ENCODE data around the gene PPEF2.

PPEF2 gene

DNA sequence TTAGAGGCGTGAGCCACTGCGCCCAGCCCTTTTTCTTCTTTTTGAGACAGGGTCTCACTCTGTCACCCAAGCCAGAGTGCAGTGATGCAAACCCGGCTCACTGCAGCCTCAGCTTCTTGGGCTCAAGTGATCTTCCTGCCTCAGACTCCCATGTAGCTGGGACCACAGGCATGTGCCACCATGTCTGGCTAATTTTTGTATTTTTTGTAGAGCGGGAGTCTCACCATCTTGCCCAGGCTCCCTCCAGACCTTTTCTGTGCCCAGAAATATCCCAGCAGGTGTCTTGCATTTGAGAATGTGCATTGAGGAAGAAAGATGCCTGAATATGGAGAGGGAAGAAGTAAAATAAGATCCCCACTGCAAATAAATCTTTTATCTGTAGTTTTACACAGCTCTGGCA, 58.7 kb downstream of the PPEF2 start:
- TF ChIP-seq, protein P1, sequence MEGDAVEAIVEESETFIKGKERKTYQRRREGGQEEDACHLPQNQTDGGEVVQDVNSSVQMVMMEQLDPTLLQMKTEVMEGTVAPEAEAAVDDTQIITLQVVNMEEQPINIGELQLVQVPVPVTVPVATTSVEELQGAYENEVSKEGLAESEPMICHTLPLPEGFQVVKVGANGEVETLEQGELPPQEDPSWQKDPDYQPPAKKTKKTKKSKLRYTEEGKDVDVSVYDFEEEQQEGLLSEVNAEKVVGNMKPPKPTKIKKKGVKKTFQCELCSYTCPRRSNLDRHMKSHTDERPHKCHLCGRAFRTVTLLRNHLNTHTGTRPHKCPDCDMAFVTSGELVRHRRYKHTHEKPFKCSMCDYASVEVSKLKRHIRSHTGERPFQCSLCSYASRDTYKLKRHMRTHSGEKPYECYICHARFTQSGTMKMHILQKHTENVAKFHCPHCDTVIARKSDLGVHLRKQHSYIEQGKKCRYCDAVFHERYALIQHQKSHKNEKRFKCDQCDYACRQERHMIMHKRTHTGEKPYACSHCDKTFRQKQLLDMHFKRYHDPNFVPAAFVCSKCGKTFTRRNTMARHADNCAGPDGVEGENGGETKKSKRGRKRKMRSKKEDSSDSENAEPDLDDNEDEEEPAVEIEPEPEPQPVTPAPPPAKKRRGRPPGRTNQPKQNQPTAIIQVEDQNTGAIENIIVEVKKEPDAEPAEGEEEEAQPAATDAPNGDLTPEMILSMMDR (IDR thresholded peaks at IDR 0.05), result no peak
- no peaks in the 10 kb centered on the region for H3K36me3 ChIP-seq
- H3K27me3 ChIP-seq, result no peaks in the 10 kb centered on the region
- peaks cover 5 to 21% of the 10 kb centered on the region in 2 experiments for H3K4me1 ChIP-seq (ENCODE audit: control insufficient read depth in 1 of 2, insufficient read depth in 1 of 2, low read depth in 1 of 2, low read length in 1 of 2)
- no peak overlapping the region for H3K4me3 ChIP-seq (ENCODE audit: low read depth in 1 of 2, low read length in 1 of 2)
- no peak overlapping the region for H3K27ac ChIP-seq
- H3K9me3 ChIP-seq, result no peaks in the 10 kb centered on the region

DNA sequence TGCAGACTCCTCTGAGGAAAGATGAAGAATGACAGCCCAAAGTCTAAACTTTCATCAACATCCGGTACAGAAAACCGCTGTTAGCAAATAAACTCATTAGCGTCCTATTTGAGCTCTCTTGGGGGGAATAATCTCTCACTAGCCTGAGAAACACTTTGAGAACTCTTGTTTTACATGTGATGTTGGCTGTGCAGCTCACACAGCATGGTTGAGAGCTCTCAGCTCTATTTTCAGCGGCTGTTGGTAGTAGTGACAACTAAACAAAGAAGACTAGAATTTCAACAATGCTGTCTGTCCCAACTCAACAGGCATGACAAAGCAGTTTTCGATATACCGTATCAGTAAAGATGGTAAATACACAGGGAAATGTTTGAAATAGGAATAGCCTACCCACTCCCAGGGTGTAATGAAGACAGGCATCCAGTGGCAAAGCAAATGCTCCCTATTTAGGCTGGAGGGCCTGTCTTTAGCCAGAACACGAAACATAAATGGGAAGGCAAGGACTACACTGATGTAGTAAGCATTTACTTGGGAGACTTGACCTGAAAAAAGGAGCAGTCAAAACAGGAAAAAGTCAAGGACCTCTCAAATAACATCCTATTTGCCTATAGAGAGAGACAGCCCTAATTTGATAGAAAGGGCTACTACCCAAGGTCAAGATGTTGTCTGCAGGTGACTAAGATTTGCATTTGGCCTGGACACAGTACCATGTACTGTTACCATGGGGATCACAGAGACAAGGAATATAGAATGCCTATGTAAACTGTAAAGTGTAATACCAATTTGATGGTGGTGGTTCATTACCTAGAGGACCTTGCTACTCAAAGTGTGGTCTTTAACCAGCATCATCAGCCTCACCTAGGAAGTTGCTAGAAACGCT, 60.4 kb downstream of the PPEF2 start:
- no peaks in the 10 kb centered on the region for H3K27me3 ChIP-seq
- peaks cover 5 to 21% of the 10 kb centered on the region in 2 experiments for H3K4me1 ChIP-seq (ENCODE audit: control insufficient read depth in 1 of 2, insufficient read depth in 1 of 2, low read depth in 1 of 2, low read length in 1 of 2)
- H3K36me3 ChIP-seq, result no peaks in the 10 kb centered on the region
- no peaks in the 10 kb centered on the region for H3K9me3 ChIP-seq
- TF ChIP-seq, protein P1 (IDR thresholded peaks at IDR 0.05), result no peak
- peak overlapping the region; percentile 85 for H3K27ac ChIP-seq
- H3K4me3 ChIP-seq (ENCODE audit: low read depth in 1 of 2, low read length in 1 of 2), result peak overlapping the region; percentile 24 to 36

DNA sequence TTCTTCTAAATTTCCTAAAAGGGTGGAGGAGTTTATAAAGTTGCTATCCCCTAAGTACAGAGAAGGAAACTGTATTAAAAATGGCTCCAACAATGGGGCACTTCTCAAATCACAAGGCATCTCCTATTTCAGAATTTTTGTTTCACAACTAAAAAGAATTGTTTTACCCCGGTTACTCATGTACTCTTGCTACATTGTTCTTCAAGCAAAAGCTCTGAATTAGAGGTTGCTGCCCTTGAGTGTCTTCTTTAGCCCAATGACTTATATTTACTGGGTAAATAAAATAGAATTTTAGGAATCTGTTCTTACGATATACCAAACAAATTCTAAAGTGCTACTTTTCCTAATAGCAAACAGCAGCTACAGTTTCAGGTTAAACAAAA, 67.5 kb downstream of the PPEF2 start:
- Histone ChIP-seq H3K4me1 (ENCODE audit: control insufficient read depth in 1 of 2, insufficient read depth in 1 of 2, low read depth in 1 of 2, low read length in 1 of 2) (peaks cover 5 to 6% of the 10 kb centered on the region in 2 experiments), H3K9me3 (no peaks in the 10 kb centered on the region), H3K36me3 (no peaks in the 10 kb centered on the region), H3K4me3 (ENCODE audit: low read depth in 1 of 2, low read length in 1 of 2) (no peak overlapping the region), H3K27ac (no peak overlapping the region), H3K27me3 (no peaks in the 10 kb centered on the region)
- TF ChIP-seq, protein P1 (IDR thresholded peaks at IDR 0.05), result no peak

DNA sequence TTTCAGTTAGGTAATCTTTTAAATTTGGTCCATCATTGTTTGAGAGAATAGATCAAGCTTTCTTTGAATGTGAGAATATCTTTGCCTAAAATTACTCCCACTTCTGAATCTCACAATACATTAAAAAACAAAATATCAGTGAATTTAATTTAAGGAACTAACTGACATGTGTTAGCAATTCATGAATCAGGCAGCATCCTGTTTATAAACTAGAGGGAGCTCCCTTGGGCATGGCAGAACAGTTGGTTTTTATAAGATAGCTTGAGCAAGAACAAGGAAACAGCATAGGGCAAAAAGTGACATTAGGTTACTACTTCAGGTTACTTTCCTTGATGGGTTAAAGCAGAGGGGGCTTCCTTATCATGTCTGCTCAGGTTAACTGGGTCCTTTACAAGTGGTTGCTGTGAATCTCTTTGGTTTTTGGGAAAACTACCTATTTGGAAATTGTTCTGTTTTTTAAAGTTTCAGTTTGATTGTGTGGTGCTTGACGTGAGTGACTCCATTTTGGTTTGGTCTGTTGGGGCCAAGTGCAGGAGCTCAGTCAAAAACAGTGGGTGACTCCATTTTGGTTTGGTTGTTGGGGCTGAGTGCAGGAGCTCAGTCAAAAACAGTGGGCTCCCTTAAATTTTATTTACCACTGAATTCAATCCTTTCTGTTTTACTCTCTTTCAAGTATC, 68.0 kb downstream of the PPEF2 start:
- H3K4me3 ChIP-seq (ENCODE audit: low read depth in 1 of 2, low read length in 1 of 2), result no peak overlapping the region
- no peak overlapping the region for H3K27ac ChIP-seq
- peaks cover 5 to 6% of the 10 kb centered on the region in 2 experiments for H3K4me1 ChIP-seq (ENCODE audit: control insufficient read depth in 1 of 2, insufficient read depth in 1 of 2, low read depth in 1 of 2, low read length in 1 of 2)
- H3K36me3 ChIP-seq, result no peaks in the 10 kb centered on the region
- TF ChIP-seq, protein P1 (IDR thresholded peaks at IDR 0.05), result no peak
- H3K9me3 ChIP-seq, result no peaks in the 10 kb centered on the region
- no peaks in the 10 kb centered on the region for H3K27me3 ChIP-seq

DNA sequence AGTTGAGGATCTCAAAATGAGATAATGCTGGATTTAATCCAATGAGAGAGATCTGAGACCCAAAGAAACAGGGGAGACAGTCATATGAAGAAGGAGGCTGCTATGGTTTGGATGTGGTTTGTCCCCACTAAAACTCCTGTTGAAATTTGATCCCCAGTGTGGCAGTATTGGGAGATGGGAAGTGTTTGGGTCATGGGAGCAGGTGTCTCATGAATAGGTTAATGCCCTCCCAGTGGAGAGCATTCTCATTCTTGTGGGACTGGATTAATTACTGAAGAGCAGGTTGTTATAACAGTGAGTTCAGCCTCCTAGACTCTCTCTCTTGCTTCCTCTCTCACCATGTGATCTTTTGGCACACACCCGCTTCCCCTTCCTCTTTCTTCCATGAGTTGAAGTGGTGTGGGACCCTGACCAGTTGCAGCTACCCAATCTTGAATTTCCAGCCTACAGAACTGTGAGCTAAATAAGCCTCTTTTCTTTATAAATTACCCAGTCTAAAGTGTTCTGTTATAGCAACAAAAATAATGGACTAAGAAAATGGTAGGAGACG, 70.3 kb downstream of the PPEF2 start:
- Histone ChIP-seq H3K27ac (peak overlapping the region; percentile 14), H3K4me3 (ENCODE audit: low read depth in 1 of 2, low read length in 1 of 2) (no peak overlapping the region), H3K36me3 (no peaks in the 10 kb centered on the region), H3K4me1 (ENCODE audit: control insufficient read depth in 1 of 2, insufficient read depth in 1 of 2, low read depth in 1 of 2, low read length in 1 of 2) (peaks cover 5 to 6% of the 10 kb centered on the region in 2 experiments), H3K27me3 (no peaks in the 10 kb centered on the region), H3K9me3 (no peaks in the 10 kb centered on the region)
- TF ChIP-seq, protein P1 (IDR thresholded peaks at IDR 0.05), result no peak
